Keratinocyte (primary cell): ENCODE results near the gene SMYD3. TPM values are rescaled to one million over a fixed set of nuclear protein-coding genes. Genes with fewer than 3 reads are reported as not detected.

Source experiments
- DNase-seq: peaks from one replicate; pipeline ENCODE4 v3.0.0-alpha.2; 2011; ENCODE audit warnings: low read depth, missing footprints, low spot score
- FAIRE-seq: peaks from 2 replicates; lab custom pipeline; 2011; peaks lifted over from hg19 to GRCh38; lab: Jason Lieb, UNC
- H2AFZ ChIP-seq: 2 replicates; pipeline ENCODE4 v1.6.0; 2012; ENCODE audit warnings: low read length, control low read depth, inconsistent platforms; ENCODE audit not compliant: control insufficient read depth
- H3K27ac ChIP-seq: 2 replicates; pipeline ENCODE4 v1.5.1; 2011; ENCODE audit warnings: low read length; ENCODE audit not compliant: control insufficient read depth, insufficient read depth
- H3K27me3 ChIP-seq: 3 replicates; pipeline ENCODE4 v1.6.0; 2011; ENCODE audit warnings: low read length; ENCODE audit not compliant: control insufficient read depth, insufficient read depth; ENCODE audit errors: extremely low read depth
- H3K36me3 ChIP-seq, 2 experiments: 2 replicates in 1 of 2; 3 replicates in 1 of 2; pipeline ENCODE4 v1.5.1; 2011; ENCODE audit warnings: low read length in 2 of 2, mild to moderate bottlenecking in 1 of 2; ENCODE audit not compliant: control insufficient read depth in 2 of 2, insufficient read depth in 2 of 2; ENCODE audit errors: extremely low read depth in 1 of 2
- H3K4me1 ChIP-seq: 3 replicates; pipeline ENCODE4 v1.5.1; 2011; ENCODE audit warnings: low read length; ENCODE audit not compliant: control insufficient read depth, insufficient read depth; ENCODE audit errors: extremely low read depth
- H3K4me2 ChIP-seq: 3 replicates; pipeline ENCODE4 v1.6.0; 2011; ENCODE audit warnings: low read depth, low read length; ENCODE audit not compliant: control insufficient read depth, insufficient read depth; ENCODE audit errors: extremely low read depth
- H3K4me3 ChIP-seq, 3 experiments: fragments of 200-600 bp in 1 of 3; sonication (generic) in 1 of 3; 2 replicates in 2 of 3; 3 replicates in 1 of 3; pipeline ENCODE4 v1.5.1; 2011 to 2016; ENCODE audit warnings: low read length in 3 of 3, mild to moderate bottlenecking in 3 of 3, control low read depth in 2 of 3, inconsistent platforms in 1 of 3, low read depth in 1 of 3, mixed read lengths in 1 of 3, mixed run types in 1 of 3, moderate library complexity in 1 of 3; ENCODE audit not compliant: control insufficient read depth in 2 of 3, insufficient read depth in 2 of 3; ENCODE audit errors: extremely low read depth in 1 of 3
- H3K79me2 ChIP-seq: 2 replicates; pipeline ENCODE4 v1.6.0; 2012; ENCODE audit warnings: low read length; ENCODE audit not compliant: control insufficient read depth, insufficient read depth
- H3K9ac ChIP-seq: 3 replicates; pipeline ENCODE4 v1.6.0; 2011; ENCODE audit warnings: low read length; ENCODE audit not compliant: control insufficient read depth, insufficient read depth; ENCODE audit errors: extremely low read depth
- H3K9me1 ChIP-seq: 3 replicates; pipeline ENCODE4 v1.6.0; 2011; ENCODE audit warnings: low read length; ENCODE audit not compliant: control insufficient read depth, insufficient read depth; ENCODE audit errors: extremely low read depth
- H3K9me3 ChIP-seq: 2 replicates; pipeline ENCODE4 v1.5.1; 2012; ENCODE audit warnings: low read depth, low read length; ENCODE audit not compliant: control insufficient read depth
- H4K20me1 ChIP-seq: 3 replicates; pipeline ENCODE4 v1.6.0; 2011; ENCODE audit warnings: low read length; ENCODE audit not compliant: control insufficient read depth, insufficient read depth; ENCODE audit errors: extremely low read depth
- CTCF ChIP-seq, 3 experiments: IDR thresholded peaks in 1 of 3; conservative IDR thresholded peaks in 1 of 3; optimal IDR thresholded peaks in 1 of 3; 2 replicates in 2 of 3; 3 replicates in 1 of 3; pipeline versions ENCODE3 to v1.5.1; 2011; ENCODE audit warnings: low read length in 3 of 3, mild to moderate bottlenecking in 3 of 3, moderate library complexity in 2 of 3, control low read depth in 1 of 3, inconsistent platforms in 1 of 3; ENCODE audit not compliant: insufficient read depth in 2 of 3; ENCODE audit errors: extremely low read depth in 1 of 3
- EZH2 ChIP-seq: IDR thresholded peaks from one replicate; pipeline ENCODE4 v1.6.1; 2012; ENCODE audit warnings: inconsistent platforms, mild to moderate bottlenecking, low read length, moderate library complexity
- dilution Hi-C: fragments of 300-500 bp; cut with MboI; formaldehyde crosslinking; loops from one replicate; pipeline ENCODE4 v1.7.0; 2020; ENCODE audit warnings: low sequenced_read_pairs; ENCODE audit not compliant: extremely low pct_ligation_motif_present
- polyA plus RNA-seq, 5 experiments: library from polyadenylated mRNA; depleted of rRNA in 3 of 5; stranded (reverse) in 3 of 5; stranded (forward) in 1 of 5; unstranded in 1 of 5; fragments of >200 nt; gene quantifications; 1 replicate in 1 of 5; 2 replicates in 3 of 5; 3 replicates in 1 of 5; pipeline versions ENCODE4 v1.2.1 to v1.2.3, GENCODE V29; 2011 to 2012; ENCODE audit warnings: missing spikeins in 2 of 5, low read depth in 1 of 5, low replicate concordance in 1 of 5

Gene SMYD3
- polyA plus RNA-seq, 1 donor (not counting 4 experiments of a cell fraction or from before 2014, with no cell fraction given), result 31.0 TPM

GRCh38 chr1:245777752-245778151 lies 729.3 kb downstream of the SMYD3 start:
- dilution Hi-C loops, result no loop called here
- no peaks in the 10 kb centered on the region for H3K36me3 ChIP-seq
- no peak for DNase-seq
- no peak overlapping the region for H3K4me3 ChIP-seq
- no peak overlapping the region for H3K4me2 ChIP-seq
- no peaks in the 10 kb centered on the region for H3K9me1 ChIP-seq
- no peaks in the 10 kb centered on the region for H3K4me1 ChIP-seq
- FAIRE-seq, result no peak
- H3K27ac ChIP-seq, result no peak overlapping the region
- no peak overlapping the region for H3K9ac ChIP-seq
- H3K79me2 ChIP-seq, result no peaks in the 10 kb centered on the region
- TF ChIP-seq EZH2, result no peak
- TF ChIP-seq CTCF (optimal IDR thresholded peaks at IDR 0.05 in 1 of 3, IDR thresholded peaks at IDR 0.05 in 1 of 3, conservative IDR thresholded peaks at IDR 0.05 in 1 of 3; ENCODE audit: extremely low read depth in 1 of 3, insufficient read depth in 2 of 3, low read length in 3 of 3), result no peak
- H4K20me1 ChIP-seq, result no peaks in the 10 kb centered on the region
- no peak overlapping the region for H2AFZ ChIP-seq
- no peaks in the 10 kb centered on the region for H3K9me3 ChIP-seq
- no peaks in the 10 kb centered on the region for H3K27me3 ChIP-seq

GRCh38 chr1:245776694-245777332 lies 730.3 kb downstream of the SMYD3 start:
- Histone ChIP-seq H3K9me3 (no peaks in the 10 kb centered on the region), H2AFZ (no peak overlapping the region), H3K79me2 (no peaks in the 10 kb centered on the region), H4K20me1 (no peaks in the 10 kb centered on the region), H3K4me2 (no peak overlapping the region), H3K27me3 (no peaks in the 10 kb centered on the region), H3K4me3 (no peak overlapping the region), H3K27ac (no peak overlapping the region), H3K9ac (no peak overlapping the region), H3K9me1 (no peaks in the 10 kb centered on the region), H3K36me3 (no peaks in the 10 kb centered on the region), H3K4me1 (no peaks in the 10 kb centered on the region)
- FAIRE-seq, result no peak
- dilution Hi-C loops, result no loop called here
- DNase-seq, result no peak
- TF ChIP-seq EZH2, result no peak
- no peak for TF ChIP-seq CTCF (optimal IDR thresholded peaks at IDR 0.05 in 1 of 3, IDR thresholded peaks at IDR 0.05 in 1 of 3, conservative IDR thresholded peaks at IDR 0.05 in 1 of 3; ENCODE audit: extremely low read depth in 1 of 3, insufficient read depth in 2 of 3, low read length in 3 of 3)
